Right ventricle myocardium superior (tissue), 1 donor: ENCODE data around the gene ABCC5. TPM values are rescaled to one million over a fixed set of nuclear protein-coding genes. Genes with fewer than 3 reads are reported as not detected.

Experiments used
- ATAC-seq: fragments of 200-7000 bp; cut with Tn5 transposase; one replicate; pipeline ENCODE4 v1.9.1; 2020; ENCODE audit warnings: mild to moderate bottlenecking; ENCODE audit not compliant: poor library complexity
- DNase-seq: peaks from one replicate; pipeline ENCODE4 v3.0.0-alpha.2; 2020
- intact Hi-C: fragments of 100-400 bp; cut with DNase I; formaldehyde crosslinking; loops from one replicate; pipeline ENCODE4 v1.11.2; 2022
- total RNA-seq: library from RNA; stranded (reverse); fragmentation: NEBNext Ultra II Directional; extraction: Animal tissue kit (Norgen Biotek cat#: 25700); gene quantifications from one replicate; pipeline ENCODE4 v1.2.1, GENCODE V29; 2021
- donor health status: DM: no; HTN: yes; CAD: no; lungs with severe emphysema.

The ABCC5 gene
- total RNA-seq, 1 donor from 2014 or later: 44.5 TPM

GRCh38 chr3:183984749-183985729 lies 32.6 kb downstream of the ABCC5 start:
- ATAC-seq: no peak
- intact Hi-C loops: no loop called here
- DNase-seq: no peak

- DNase-seq: no peak
- no peak for ATAC-seq
- intact Hi-C loops: no loop called here
Measured at GRCh38 chr3:183984127-183984740, 33.5 kb downstream of the ABCC5 start.

DNA sequence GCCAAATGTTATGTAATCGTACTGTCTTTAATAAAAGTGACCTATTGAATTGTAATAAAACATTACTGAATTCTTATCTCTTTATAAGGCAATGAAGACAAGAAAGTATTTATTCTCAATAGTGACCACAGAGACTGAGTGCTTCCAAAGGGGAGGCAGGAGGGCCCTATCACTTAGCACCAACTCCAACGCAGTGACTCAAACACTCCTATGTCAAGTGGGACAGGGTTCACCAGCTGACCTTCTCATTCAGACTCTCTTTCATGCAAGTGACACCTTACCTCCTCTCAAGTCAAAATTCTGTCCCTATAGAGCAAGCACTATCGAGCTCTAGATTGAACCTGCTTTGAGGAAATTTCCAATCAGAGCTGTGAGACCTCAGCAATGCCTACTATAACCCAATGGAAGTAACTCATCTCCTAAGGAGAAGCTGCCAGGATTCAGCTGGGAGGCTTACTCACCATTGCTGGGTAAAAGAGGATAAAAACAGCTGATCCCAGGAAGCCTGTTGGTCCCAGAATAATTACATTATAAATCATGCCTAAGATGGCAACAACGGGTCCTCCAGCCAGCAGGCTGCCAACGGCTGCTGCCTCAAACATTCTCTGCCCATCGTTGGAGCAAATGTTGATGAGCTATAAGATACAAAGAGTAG lies 35.6 kb downstream of the ABCC5 start:
- ATAC-seq: no peak

GRCh38 chr3:183980403-183980802 lies 37.3 kb downstream of the ABCC5 start:
- DNase-seq: no peak
- ATAC-seq: no peak
- intact Hi-C loops: no loop called here

More for the DNA sequence above, 35.6 kb downstream of the ABCC5 start:
- no peak for DNase-seq
- intact Hi-C loops: no loop called here

DNA sequence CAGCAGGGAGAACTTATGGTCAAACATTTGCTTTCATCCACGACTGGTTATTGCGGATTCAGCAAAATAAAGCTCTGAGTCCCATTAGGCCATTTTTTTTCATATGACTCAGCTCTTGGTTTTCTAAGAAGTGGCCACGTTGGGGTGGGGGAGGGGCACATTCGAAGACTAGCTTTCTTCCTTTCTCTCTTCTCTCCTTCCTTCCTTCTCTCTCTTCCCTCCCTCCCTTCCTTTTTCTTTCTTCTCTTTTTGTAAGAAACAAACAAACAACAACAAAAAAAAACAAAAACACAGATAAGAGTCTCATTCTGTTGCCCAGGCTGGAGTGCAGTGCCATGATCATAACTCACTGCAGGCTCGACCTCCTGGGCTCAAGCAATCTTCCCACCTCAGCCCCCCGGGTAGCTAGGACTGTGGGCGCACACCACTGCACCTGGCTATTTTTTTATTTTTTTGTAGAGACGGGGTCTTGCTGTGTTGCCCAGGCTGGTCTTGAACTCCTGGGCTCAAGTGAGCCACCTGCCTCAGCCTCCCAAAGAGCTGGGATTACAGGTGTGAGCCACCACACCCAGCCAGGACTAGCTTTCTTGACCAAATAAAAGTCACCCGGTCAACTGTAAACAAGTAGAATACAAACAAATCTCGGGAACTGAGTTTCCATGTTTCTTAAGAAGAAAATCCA lies 41.6 kb downstream of the ABCC5 start:
- ATAC-seq (no peak), DNase-seq (no peak)
- intact Hi-C loops: no loop called here

GRCh38 chr3:183968666-183969245 lies 48.9 kb downstream of the ABCC5 start:
- intact Hi-C loops: no loop called here
- ATAC-seq (no peak), DNase-seq (no peak)

GRCh38 chr3:183967693-183968092 lies 50.0 kb downstream of the ABCC5 start:
- ATAC-seq (no peak), DNase-seq (no peak)
- intact Hi-C loops: no loop called here

DNA sequence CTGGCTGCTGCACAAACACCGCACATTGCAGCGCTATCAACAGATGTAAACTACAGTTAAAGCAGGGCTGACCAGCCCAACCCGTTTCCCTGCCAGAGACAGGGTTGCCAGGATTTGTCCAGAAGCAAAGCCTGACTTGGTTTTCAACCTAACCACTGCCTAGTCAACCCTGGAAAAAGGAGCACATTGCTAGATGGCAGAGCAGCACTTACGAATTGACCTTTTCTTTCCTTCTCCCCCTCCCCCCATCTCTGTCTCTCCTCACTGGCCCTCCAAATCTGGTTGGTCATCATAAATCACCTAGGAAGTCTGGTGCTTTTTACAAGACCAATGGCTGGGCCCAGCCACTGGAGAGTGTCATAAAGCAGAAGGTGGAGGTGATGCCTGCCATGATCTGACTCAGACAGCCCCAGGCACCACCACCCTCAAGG lies 51.3 kb downstream of the ABCC5 start:
- ATAC-seq: no peak
- intact Hi-C loops: no loop called here
- DNase-seq: no peak

GRCh38 chr3:183962807-183963206 lies 54.9 kb downstream of the ABCC5 start:
- no peak for ATAC-seq
- no peak for DNase-seq

GRCh38 chr3:183959214-183959613 lies 58.5 kb downstream of the ABCC5 start:
- ATAC-seq (no peak), DNase-seq (no peak)
- intact Hi-C loops: no loop called here

More at GRCh38 chr3:183962807-183963206, 54.9 kb downstream of the ABCC5 start:
- intact Hi-C loops: no loop called here

DNA sequence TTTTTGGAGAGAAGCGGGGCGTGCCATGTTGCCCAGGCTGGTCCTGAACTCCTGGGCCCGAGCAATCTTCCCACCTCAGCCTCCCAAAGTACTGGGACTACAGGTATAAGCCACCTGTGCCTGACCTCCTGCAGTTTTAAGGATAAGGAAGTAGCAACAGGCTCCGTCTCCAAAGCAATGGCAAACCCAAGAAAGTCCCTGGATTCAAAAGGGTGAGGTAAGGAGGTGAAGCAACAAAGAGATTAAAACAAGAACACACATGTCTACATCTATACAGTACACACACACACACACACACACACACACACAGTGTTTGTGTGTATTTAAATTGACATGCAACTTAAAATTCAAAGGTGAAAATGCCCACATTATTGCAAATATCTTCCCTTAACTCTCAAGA lies 58.9 kb downstream of the ABCC5 start:
- ATAC-seq: no peak
- intact Hi-C loops: no loop called here
- DNase-seq: no peak

- intact Hi-C loops: no loop called here
- no peak for ATAC-seq
- DNase-seq: no peak
Measured at GRCh38 chr3:183958226-183958625, 59.5 kb downstream of the ABCC5 start.

DNA sequence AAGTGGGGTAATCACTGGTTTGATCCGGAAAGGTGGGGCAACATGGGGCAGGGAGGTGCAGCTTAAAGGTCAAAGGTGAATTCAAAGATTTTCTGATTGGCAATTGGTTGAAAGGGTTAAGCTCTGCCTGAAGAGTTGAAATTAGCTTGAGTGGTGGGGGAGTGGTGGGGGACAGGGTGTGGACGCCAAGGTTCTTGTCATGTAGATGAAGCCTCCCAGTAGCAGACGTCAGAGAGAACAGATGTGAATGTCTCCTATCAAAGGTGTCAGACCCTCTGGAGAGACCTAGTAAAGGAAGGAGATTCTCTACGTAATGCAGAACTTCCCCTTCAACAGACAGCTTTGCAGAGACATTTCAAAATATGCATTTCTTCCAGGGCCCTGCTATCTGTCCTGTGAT lies 62.8 kb downstream of the ABCC5 start:
- DNase-seq (no peak), ATAC-seq (no peak)
- intact Hi-C loops: no loop called here

DNA sequence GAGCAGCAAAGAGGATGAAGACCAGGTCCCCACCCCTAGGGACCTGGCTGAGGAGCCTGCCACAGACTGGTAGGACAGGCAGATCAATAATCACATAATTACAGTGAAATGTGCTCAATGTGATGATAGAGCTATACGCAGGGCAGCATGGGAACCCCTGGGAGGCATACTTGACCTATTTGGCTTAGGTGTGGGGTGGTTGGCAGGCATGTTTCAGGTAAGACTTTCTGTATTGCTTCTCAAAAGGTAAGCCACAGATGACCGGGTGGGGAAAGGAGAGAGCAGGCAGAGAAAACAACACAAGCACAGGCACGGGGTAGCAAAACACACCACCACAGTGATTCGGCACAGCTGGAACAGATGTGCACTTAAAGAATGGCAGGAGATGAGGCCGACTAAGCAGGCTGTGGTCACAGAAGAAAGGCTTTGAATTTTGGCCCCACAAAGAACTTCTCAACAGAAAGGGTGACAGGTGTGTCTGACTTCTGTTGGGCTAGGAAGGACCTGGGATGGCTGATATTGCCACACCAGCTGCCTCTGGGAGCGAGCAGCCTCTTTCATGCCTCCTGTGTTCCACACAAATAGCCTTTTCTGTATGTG lies 64.1 kb downstream of the ABCC5 start:
- intact Hi-C loops: no loop called here
- DNase-seq (no peak), ATAC-seq (no peak)

- DNase-seq (no peak), ATAC-seq (no peak)
- intact Hi-C loops: no loop called here
Measured at GRCh38 chr3:183951459-183951858, 66.2 kb downstream of the ABCC5 start.

- ATAC-seq (no peak), DNase-seq (no peak)
- intact Hi-C loops: no loop called here
Measured at GRCh38 chr3:183949690-183950089, 68.0 kb downstream of the ABCC5 start.

DNA sequence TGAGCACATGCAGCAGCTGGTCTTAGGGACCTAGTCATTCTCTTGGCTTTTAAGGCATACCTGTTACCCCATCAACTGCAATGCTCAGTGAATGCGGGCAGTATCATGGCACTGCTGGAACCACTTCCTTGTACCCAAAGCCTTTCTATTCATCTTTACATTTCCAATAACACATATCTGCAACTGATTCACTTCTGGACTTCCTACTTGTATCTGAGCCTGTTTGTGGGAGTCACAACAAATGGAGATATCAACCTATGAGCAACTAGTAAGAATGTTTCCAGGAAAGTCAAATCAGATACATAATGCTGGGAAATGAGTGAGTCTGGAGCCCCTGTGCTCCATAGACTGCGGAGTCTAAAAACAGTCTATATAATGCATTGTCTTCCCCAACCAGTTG lies 71.6 kb downstream of the ABCC5 start:
- ATAC-seq (no peak), DNase-seq (no peak)
- intact Hi-C loops: no loop called here

GRCh38 chr3:183944775-183945174 lies 72.9 kb downstream of the ABCC5 start:
- ATAC-seq: no peak
- DNase-seq: no peak
- intact Hi-C loops: no loop called here
